SK-N-SH treated with all-trans-retinoic acid at 6 μM for 48 hours (cell line): Measurements from ENCODE around the gene AFAP1.

Experiments
- TCF4 ChIP-seq: fragments of 250-450 bp; sonication (Bioruptor Pico); IDR thresholded peaks from 2 replicates; pipeline ENCODE4 v1.8.0; 2021; ENCODE audit warnings: mild to moderate bottlenecking, moderate library complexity, borderline replicate concordance
- ZNF70 ChIP-seq: fragments of 450-650 bp; formaldehyde crosslinking; IDR thresholded peaks from 2 replicates; pipeline ENCODE4 v1.5.0; 2020; ENCODE audit warnings: mild to moderate bottlenecking, moderate library complexity

DNA sequence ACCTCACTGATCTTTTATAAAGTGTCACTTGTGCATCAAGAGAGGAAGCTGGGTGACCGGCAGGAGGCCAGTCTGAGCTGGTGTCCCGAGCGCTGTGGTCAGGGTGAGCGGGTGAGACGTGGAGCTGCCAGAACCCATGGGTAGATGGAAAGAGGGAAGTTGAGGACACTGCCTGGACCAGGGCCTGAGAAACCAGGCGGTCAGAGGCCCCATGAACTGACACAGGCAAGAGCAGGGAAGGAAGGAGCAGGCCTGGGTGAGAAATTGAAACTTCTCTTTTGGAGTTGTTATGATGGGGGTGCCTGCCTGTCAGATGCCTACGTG is 192.6 kb downstream of the AFAP1 start:
- TF ChIP-seq ZNF70 (CRISPR knock-in tag): no peak
- TF ChIP-seq TCF4 (CRISPR knock-in tag): no peak
